GM18502 (cell line): ENCODE results near the gene CNRIP1.

Source experiments
- ATAC-seq: cut with Tn5 transposase; IDR thresholded peaks from one replicate; pipeline ENCODE4 v1.9.1; 2021; ENCODE audit warnings: mild to moderate bottlenecking; ENCODE audit not compliant: unreplicated experiment, poor library complexity

CNRIP1 gene

DNA sequence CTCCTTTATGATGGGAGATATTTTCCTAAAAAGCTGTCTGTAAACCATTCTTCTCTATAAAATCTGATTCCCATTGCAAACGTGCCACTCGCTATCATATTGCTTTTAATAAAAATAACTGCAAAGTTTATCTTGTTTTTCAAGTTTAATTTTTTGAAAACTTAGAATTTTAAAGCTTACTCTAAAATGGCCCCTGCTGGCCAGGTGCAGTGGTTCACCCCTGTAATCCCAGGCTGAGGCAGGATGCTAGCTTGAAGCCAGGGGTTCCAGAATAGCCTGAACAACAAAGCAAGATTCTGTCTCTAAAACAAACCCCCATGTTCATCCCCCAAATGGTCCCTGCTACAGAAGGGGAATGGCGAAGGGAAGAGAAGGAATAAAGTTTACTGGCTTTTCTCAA is 25.6 kb downstream of the CNRIP1 start:
- ATAC-seq: no peak

DNA sequence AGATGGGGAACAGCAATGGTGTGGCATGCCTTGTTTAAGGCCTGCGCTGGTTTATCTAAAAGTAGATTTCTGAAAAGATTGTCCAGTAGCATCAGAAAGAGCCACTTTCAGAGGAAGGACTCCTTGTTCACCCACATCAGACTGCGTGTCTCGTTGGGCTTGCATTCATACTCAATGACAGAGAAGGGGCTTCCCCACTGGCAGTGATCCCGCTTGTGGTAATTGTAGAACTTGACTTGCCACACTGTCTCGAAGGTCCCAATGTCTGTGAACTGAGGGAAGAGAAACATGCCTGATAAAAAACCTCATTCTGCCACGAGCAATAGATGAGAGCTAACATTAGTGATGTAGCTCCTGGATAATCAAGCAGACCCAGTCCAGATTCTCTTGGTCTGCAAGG is 26.0 kb downstream of the CNRIP1 start:
- no peak for ATAC-seq

DNA sequence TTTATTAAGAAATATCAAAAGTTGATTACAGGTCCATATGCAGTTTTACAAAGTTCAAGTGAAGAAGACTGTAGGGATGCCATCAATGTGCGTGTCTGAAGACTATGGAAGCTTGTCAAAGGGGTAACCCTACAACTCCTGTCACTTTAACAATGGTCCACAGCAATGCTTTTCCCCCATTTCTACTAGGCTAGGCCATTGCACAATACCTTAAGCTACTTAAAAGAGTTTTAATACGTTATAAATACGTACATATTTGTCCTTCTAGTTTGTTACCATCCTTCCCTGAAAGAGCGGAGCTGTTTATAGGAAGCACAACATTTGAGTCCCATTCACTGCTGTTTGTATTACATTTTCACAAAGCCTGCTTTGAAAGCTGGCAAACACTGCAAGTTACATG is 26.7 kb downstream of the CNRIP1 start:
- no peak for ATAC-seq

DNA sequence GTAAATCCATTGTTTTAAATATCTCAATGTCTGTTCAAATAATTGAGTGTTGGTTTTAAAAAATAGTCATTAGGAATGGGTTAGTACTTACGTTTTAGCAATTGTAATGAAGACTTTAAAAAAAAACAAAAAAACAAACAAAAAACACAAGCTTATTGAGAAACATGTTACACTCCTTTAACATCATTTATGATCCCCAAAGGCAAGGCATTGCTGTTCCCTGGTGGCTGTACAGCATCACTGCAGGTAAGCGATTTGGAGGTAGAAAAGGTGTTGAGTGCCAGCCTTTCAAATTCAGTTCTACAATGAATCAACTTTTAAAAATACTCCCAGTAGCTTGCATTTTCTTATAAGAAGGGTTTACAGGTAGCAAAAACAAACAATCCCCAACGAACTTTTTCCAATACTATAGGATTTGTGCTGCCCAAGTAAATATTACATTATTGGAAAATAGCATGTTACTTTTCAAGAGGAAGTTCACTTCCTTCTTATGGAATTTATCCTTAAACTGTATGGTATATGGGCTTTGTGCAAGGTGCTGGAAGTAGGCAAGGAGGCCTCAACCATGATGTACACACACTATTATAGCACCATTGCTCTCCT is 27.5 kb downstream of the CNRIP1 start:
- ATAC-seq: peak; percentile 75

DNA sequence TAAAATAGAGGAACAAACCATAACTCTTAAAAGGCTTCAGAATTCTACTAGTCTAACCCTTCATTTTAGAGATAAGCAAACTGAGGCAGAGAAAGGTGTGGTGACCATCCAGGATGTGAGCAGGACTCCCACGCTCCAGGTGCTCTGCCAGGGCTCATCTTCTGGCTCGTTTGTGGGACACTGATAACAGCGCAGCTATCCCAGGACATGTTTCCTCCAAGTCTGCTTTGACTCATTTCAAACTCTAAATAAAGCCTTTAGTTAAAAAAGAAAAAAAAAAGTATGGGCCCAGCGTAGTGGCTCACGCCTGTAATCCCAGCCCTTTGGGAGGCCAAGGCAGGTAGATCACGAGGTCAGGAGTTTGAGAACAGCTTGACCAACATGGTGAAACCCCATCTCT is 28.4 kb downstream of the CNRIP1 start:
- ATAC-seq: no peak

DNA sequence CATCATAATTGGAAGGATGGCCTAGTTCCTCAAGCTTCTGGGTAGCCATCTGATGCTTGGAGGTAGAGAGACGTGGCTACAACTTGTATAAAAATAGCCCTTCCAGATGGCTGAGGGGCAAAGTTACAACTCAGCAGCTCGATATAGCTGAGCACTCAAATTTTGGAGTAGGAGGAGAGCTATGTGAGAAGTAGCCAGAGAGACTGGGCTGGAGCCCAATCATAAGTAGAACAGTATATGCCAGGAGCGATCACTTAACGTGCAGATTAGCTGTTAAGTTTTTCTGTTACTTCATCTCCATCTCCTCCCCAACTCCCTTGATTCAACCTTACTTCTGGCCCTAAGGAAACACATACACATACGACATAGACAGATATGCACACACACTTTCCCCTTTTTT is 28.8 kb downstream of the CNRIP1 start:
- ATAC-seq: no peak

DNA sequence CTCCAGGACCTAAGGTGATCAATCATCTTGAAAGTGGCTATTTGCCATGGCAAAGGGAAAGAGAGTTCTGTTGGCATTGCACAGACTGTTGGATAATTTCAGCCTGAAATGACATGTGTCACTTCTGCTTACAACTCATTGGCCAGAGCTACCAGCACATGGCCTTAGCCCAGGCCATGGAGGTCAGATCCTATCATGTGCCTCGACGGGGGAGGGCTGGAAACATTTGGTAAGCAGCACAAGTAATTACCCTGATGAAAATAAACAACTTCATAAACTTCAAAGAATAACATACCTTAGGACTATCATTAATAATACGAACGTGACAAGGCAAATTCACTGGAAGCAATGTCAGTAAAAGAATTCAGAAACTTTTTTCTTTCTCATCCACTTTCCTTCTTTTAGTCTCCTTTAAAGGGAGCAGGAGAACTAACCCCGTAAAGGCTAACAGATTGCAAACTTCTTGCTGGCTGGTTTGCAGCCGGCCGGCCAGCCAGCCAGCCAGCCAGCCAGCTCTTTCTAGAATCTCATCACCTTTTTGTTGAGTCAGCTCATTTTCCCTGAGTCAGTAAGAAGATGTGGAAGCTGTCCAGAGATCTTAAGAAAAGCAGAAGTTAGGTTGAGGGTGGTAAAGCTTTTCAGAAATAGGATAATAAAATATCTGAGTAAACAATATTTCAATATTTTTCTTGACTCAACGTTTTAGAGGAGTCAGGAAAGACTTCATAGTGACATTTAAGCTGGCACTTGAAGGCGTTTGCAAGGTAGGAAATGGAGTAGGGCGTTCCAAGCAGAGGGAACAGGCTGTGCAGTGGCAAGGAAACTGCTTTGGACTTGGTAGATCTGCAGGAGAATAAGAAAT is 31.9 kb downstream of the CNRIP1 start:
- no peak for ATAC-seq

DNA sequence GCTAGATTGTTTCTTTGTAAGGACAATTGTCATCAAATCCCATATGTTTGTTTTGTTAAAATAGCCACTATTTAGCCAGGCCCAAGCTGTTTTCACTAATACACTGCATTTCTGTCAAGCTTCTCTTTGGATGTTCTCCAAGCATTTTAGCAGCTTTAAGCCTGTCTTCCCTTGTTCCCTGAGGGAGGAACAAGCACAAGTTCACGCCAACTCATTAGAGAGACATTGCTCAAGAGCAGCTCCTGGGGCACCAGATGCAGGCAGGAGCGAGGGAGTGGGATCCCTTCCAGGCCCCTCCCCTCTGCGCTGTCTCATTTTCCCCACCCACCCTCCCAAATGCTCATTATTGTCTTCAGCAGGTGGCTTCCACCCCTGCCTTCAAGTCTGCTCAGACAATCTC is 34.9 kb downstream of the CNRIP1 start:
- no peak for ATAC-seq

DNA sequence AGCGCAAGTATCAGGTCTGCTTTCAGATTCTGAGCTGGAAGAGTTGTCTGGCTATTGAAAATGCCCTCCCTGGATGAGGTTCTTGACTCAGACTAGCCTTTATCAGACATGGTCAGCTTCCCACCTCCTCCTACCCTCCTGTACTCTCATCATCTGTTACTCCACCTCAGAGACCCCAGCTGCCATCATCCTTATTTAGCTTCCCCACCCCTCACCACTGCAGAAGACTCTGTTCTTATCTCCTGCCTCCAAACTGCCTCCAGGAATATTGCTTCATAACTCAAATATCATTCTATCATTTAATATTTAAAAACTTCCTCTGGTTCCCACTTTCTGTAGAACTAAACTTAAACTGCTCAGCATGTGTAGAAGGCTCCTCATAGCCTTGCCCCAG is 36.3 kb downstream of the CNRIP1 start:
- ATAC-seq: no peak

DNA sequence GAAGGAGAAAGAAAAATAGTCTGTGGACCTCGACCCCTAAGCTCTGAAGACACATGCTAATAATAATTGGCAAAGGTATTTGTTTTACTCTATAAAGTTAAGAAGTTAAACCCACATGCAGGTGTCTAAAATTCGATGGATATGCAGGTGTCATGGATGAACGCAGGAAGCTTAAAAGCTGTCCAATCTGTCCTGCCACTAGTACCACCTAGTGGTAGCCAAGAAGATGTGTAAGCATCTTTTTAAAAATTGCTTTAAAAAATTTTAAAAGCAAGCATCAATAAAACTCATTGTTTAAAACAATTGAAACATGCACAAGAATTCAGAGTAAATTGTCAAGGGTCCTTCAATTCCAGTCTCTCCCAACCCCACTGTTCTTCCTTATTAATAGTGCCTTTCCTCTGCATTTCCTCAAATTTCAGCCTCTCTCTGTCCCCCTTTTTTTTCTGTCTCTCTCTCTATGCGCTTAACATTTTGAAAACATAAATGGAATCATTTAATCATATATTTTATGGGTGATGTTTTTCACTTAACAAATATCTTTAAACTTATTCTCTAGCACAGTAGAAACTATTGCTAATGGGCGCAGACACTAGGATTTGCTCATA is 36.8 kb downstream of the CNRIP1 start:
- ATAC-seq: no peak

DNA sequence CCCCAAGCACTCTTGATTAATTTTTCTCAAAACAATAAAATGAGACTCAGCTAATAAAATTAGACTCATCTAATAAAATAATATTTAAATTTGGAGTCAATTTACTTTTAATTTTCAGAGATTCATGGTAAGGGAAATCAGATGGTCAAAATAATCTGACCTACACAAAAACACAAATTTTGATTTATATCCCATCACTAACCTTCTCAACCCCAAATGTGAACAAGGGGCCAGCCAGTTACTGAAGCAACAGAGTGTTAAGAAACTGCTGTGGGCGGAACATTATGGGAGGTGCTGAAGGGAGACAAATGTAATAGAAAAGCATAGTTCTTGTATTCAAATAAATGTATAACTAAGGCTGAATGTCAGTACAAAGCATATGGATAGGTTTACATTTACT is 39.0 kb downstream of the CNRIP1 start:
- no peak for ATAC-seq

DNA sequence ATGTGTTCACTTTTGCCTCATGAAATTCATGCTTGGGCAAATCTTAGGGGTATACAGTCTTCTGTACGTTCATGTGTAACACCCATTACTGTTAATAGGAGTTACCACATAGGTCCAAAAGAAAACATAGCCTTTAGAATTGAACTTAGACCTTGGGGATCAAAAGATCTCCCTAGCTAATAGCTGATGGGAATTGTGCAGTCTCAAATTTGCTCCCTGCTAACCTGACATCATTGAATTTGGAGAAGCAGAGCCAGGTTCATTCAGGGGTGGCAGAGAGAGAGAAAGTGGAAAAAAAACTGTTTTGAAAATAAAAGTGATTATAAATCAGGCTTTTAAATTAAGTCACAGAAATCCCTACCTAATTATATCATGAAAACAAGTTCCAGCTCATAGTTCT is 39.4 kb downstream of the CNRIP1 start:
- no peak for ATAC-seq

DNA sequence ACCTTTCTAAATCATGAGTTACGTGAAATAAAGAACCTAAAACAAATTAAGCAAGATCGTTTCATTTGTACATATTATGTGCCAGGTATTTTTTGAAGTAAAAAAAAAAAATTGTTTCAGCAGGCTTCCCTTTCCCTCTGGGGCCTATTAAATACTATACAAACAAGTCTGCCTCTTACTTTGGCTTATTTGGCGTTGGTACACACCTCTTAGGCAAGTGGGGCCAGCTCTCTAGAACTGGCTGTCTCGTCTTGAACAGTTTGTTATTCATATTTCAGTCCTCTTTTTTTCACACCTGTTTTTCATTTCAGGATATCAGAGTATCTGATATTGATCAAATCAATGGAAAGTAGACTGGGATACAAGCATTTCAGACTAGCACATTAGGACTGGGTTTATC is 40.1 kb downstream of the CNRIP1 start:
- ATAC-seq: no peak

DNA sequence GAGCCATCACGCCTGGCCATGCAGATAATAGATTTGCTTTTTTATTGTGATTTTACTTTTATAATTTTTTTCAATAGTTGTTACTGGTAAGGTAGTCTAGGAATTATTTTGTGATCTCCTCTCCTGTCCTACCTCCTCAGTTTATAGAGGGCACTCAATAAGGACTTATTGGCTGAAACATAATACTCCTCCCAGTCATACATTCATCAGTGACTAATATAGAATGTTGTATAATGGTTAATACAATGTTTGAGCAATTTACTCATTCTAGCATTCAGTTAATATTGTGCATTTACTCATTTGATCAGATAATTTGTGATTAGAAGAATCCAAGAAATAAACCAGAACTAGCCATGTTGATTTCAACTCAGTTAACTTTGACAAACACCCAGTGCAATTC is 41.6 kb downstream of the CNRIP1 start:
- ATAC-seq: no peak

DNA sequence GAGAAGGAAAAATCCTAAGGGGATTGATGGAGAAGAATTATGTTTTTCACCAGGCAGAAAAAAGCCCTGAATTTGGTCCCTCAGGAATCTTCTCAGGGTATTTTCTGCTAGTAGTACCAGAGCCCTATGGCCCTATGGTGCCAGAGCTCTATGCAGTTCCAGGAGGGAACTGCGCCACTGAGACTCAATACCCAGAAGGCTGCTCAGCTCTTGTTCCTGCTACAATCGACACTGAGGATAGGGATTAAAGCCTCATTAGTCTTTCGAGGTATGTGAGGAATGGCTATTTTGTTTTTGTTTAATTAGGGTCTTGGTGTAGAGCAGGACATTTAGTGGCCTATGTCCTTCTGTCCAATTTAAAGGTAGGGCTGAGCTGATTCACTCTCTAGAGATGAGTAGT is 45.7 kb downstream of the CNRIP1 start:
- no peak for ATAC-seq

DNA sequence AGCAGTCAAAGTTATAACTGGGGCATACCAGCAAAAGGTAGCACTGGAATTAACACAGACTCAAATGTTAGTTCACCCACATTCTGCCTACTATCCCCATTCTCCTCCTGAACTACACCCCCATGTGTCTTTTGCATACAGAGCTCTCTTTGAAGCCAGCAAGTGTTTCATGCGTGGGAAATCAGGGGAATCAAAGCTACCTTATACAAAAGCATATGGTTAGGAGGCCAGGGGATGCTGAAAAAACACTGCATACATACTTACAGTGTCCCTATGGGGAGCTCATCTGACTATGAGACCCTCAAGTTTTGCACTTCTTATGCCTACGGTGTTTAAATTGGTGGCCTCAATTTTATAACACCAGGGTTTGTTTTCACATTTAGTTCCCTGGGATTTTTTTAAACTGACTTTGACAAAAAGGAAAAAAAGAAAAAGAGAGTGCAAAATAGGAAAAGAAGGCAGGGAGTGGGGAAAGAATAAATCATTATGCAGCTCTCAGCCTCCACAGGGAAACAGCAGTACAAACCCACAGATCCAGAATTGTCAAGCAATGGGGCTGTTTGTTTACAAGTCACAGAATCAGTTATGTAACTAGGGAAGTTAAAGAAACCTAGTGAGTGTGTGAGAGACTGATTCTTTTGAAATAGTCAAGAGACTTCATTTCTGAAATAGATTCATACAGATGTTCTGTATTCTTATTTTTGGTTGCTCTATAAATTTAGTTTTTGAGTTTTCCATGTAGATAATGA is 47.3 kb downstream of the CNRIP1 start:
- ATAC-seq: no peak

DNA sequence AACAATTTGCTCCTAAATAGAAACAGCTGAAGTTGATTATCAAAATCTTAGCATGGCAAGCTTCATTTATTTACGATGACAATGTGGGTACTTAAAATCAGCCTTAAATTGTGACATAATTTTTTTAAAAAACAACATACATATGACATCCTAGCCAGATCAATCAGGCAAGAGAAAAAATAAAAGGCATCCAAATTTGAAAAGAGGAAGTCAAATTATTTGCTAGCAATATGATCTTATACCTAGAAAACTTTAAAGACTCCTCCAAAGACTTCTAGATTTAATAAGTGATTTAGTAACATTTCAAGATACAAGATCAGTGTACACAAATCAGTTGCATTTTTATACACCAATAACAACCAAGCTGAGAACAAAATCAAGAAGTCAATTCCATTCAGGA is 53.1 kb downstream of the CNRIP1 start:
- no peak for ATAC-seq

DNA sequence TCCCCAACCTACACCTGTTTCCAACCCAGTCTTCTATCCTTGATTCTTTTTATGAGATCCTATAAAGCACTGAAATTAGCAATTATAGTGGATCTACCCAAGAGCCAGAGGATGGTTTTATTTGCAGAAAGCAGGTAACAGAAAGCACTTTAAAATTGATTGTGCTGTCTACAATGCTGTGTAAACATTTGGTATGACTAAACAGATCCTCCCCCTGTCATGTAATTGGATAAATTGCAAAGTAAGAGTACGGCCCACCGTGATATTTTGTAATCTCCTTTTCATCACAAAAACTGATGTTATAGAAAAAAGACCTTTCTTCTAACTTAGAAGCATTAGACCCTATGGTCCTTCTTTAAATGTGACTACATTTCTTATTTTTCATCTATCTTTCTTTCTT is 56.1 kb downstream of the CNRIP1 start:
- ATAC-seq: no peak

DNA sequence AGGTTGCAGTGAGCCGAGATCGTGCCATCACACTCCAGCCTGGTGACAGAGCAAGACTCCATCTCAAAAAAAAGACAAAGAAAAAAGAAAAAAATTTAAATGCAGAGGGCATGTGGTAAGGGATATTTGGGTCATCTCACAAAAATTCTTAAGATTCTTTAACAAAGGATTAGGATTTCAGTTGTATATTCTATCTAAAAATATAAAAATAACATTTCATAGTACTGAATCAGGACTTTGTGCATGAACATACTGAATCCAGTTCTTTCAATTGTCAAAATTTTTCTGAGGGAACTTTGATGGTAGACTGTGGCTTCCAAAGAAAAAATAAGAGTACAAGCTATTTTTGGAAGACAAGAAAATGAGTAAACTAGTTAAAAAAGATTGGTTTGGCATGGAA is 60.9 kb downstream of the CNRIP1 start:
- no peak for ATAC-seq

DNA sequence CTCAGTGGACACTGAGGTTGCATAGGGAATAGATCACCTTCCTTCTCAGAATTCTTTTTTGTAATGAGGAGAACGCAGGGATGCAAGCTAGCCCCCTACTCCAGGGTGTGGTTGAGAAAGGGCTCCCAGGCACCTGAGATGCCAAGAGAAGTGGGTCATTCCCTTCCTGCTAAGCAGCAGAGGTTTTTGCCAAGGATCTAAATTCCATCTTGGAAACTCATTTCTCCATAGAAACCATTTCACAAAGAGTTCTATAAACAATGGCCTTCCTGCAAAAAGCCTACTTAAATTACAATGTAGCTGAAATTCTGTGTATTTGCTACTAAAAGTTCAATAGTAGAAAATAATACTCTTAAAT is 63.7 kb downstream of the CNRIP1 start:
- no peak for ATAC-seq
